Gastrocnemius medialis (tissue), 4 donors: ENCODE results near the gene C16orf87.

Source experiments
- POLR2A ChIP-seq, 2 donors: fragments of 450-650 bp; IDR thresholded peaks; one replicate each; pipeline ENCODE4 v1.6.1; 2017; ENCODE audit warnings: antibody characterized with exemption in 2 of 2, mild to moderate bottlenecking in 2 of 2, moderate library complexity in 2 of 2
- TF ChIP-seq, protein P1 (sequence below), 5 experiments: fragments of 450-650 bp in 3 of 5; fragments of 200-600 bp in 2 of 5; sonication (generic) in 2 of 5; IDR thresholded peaks in 4 of 5; conservative IDR thresholded peaks in 1 of 5; 1 replicate in 4 of 5; 2 replicates in 1 of 5; pipeline ENCODE4 v1.5.1; 2016 to 2019; ENCODE audit warnings: antibody characterized with exemption in 5 of 5, mild to moderate bottlenecking in 3 of 5, moderate library complexity in 3 of 5

- TF ChIP-seq, protein P1, sequence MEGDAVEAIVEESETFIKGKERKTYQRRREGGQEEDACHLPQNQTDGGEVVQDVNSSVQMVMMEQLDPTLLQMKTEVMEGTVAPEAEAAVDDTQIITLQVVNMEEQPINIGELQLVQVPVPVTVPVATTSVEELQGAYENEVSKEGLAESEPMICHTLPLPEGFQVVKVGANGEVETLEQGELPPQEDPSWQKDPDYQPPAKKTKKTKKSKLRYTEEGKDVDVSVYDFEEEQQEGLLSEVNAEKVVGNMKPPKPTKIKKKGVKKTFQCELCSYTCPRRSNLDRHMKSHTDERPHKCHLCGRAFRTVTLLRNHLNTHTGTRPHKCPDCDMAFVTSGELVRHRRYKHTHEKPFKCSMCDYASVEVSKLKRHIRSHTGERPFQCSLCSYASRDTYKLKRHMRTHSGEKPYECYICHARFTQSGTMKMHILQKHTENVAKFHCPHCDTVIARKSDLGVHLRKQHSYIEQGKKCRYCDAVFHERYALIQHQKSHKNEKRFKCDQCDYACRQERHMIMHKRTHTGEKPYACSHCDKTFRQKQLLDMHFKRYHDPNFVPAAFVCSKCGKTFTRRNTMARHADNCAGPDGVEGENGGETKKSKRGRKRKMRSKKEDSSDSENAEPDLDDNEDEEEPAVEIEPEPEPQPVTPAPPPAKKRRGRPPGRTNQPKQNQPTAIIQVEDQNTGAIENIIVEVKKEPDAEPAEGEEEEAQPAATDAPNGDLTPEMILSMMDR (IDR thresholded peaks at IDR 0.05 in 4 of 5, conservative IDR thresholded peaks at IDR 0.05 in 1 of 5) = no peak
- TF ChIP-seq POLR2A (IDR thresholded peaks at IDR 0.05) = no peak
Observed at GRCh38 chr16:46843898-46844642, 13.1 kb upstream of the C16orf87 start.
